Loucy (cell line): ENCODE results near the gene ASTN2.

Experiments
- H2AFZ ChIP-seq: fragments of 200-600 bp; sonication (generic); 2 replicates; pipeline ENCODE4 v1.6.0; 2016; ENCODE audit warnings: antibody characterized with exemption, mild to moderate bottlenecking, low read length, moderate library complexity
- H3F3A ChIP-seq: fragments of 200-600 bp; 2 replicates; pipeline ENCODE4 v1.6.0; 2016; ENCODE audit warnings: antibody characterized with exemption, low read depth, mild to moderate bottlenecking
- H3K27me3 ChIP-seq: fragments of 200-600 bp; sonication (generic); 2 replicates; pipeline ENCODE4 v1.6.1; 2014; ENCODE audit warnings: low read length, mild to moderate bottlenecking; ENCODE audit not compliant: insufficient read depth, poor library complexity, severe bottlenecking
- H3K36me3 ChIP-seq: fragments of 200-600 bp; sonication (generic); 2 replicates; pipeline ENCODE4 v1.6.1; 2016; ENCODE audit warnings: low read length; ENCODE audit not compliant: insufficient read depth
- H3K4me1 ChIP-seq: fragments of 200-600 bp; sonication (generic); 2 replicates; pipeline ENCODE4 v1.5.1; 2014; ENCODE audit warnings: low read length, mild to moderate bottlenecking; ENCODE audit not compliant: insufficient read depth, poor library complexity, severe bottlenecking
- H3K4me2 ChIP-seq: fragments of 200-600 bp; sonication (generic); 2 replicates; pipeline ENCODE4 v1.6.0; 2014; ENCODE audit warnings: antibody characterized with exemption, low read length, low read depth, mild to moderate bottlenecking; ENCODE audit not compliant: poor library complexity, severe bottlenecking
- H3K4me3 ChIP-seq: fragments of 200-600 bp; sonication (generic); 2 replicates; pipeline ENCODE4 v1.5.1; 2014; ENCODE audit warnings: low read length, mild to moderate bottlenecking, mixed read lengths; ENCODE audit not compliant: poor library complexity, severe bottlenecking
- H3K79me2 ChIP-seq: fragments of 200-600 bp; sonication (generic); 2 replicates; pipeline ENCODE4 v1.6.1; 2014; ENCODE audit warnings: low read length; ENCODE audit not compliant: insufficient read depth
- H3K9ac ChIP-seq: fragments of 200-600 bp; sonication (generic); 2 replicates; pipeline ENCODE4 v1.6.0; 2014; ENCODE audit warnings: mild to moderate bottlenecking, low read depth, low read length, moderate library complexity; ENCODE audit not compliant: poor library complexity, severe bottlenecking
- H3K9me2 ChIP-seq: fragments of 200-600 bp; sonication (generic); replicated peaks from 2 replicates; pipeline ENCODE4 v1.6.1; 2016; ENCODE audit warnings: low read depth, low read length, mixed read lengths
- H3K9me3 ChIP-seq: fragments of 200-600 bp; sonication (generic); 2 replicates; pipeline ENCODE4 v1.6.1; 2014; ENCODE audit warnings: mild to moderate bottlenecking, antibody characterized with exemption, low read length, low read depth; ENCODE audit not compliant: insufficient read depth
- H4K20me1 ChIP-seq: fragments of 200-600 bp; sonication (generic); 2 replicates; pipeline ENCODE4 v1.6.0; 2014; ENCODE audit warnings: antibody characterized with exemption, low read length, mild to moderate bottlenecking; ENCODE audit not compliant: insufficient read depth, poor library complexity, severe bottlenecking
- EZH2phosphoT487 ChIP-seq: fragments of 200-600 bp; IDR thresholded peaks from 2 replicates; pipeline ENCODE4 v1.6.1; 2018; ENCODE audit warnings: antibody characterized with exemption, mild to moderate bottlenecking, moderate library complexity, borderline replicate concordance
- TF ChIP-seq, protein P1 (sequence below): fragments of 200-600 bp; sonication (generic); conservative IDR thresholded peaks from 2 replicates; pipeline ENCODE4 v1.5.1; 2014; ENCODE audit warnings: mild to moderate bottlenecking, antibody characterized with exemption, low read length

The ASTN2 gene

GRCh38 chr9:117180896-117181445, 233.9 kb downstream of the ASTN2 start:
- Histone ChIP-seq H3K4me1 (no peaks in the 10 kb centered on the region), H3K36me3 (no peaks in the 10 kb centered on the region), H3K9me3 (0 out of 2 replicates have a peak, but pooled peaks cover 6% of the 10 kb centered on the region), H3K27me3 (no peaks in the 10 kb centered on the region), H3K9me2 (no peaks in the 10 kb centered on the region), H3F3A (no peaks in the 10 kb centered on the region), H3K4me2 (no peak overlapping the region), H3K9ac (no peak overlapping the region), H3K79me2 (no peaks in the 10 kb centered on the region), H4K20me1 (no peaks in the 10 kb centered on the region), H2AFZ (no peak overlapping the region), H3K4me3 (no peak overlapping the region)
- no peak for TF ChIP-seq EZH2phosphoT487
- TF ChIP-seq, protein P1, sequence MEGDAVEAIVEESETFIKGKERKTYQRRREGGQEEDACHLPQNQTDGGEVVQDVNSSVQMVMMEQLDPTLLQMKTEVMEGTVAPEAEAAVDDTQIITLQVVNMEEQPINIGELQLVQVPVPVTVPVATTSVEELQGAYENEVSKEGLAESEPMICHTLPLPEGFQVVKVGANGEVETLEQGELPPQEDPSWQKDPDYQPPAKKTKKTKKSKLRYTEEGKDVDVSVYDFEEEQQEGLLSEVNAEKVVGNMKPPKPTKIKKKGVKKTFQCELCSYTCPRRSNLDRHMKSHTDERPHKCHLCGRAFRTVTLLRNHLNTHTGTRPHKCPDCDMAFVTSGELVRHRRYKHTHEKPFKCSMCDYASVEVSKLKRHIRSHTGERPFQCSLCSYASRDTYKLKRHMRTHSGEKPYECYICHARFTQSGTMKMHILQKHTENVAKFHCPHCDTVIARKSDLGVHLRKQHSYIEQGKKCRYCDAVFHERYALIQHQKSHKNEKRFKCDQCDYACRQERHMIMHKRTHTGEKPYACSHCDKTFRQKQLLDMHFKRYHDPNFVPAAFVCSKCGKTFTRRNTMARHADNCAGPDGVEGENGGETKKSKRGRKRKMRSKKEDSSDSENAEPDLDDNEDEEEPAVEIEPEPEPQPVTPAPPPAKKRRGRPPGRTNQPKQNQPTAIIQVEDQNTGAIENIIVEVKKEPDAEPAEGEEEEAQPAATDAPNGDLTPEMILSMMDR = no peak

DNA sequence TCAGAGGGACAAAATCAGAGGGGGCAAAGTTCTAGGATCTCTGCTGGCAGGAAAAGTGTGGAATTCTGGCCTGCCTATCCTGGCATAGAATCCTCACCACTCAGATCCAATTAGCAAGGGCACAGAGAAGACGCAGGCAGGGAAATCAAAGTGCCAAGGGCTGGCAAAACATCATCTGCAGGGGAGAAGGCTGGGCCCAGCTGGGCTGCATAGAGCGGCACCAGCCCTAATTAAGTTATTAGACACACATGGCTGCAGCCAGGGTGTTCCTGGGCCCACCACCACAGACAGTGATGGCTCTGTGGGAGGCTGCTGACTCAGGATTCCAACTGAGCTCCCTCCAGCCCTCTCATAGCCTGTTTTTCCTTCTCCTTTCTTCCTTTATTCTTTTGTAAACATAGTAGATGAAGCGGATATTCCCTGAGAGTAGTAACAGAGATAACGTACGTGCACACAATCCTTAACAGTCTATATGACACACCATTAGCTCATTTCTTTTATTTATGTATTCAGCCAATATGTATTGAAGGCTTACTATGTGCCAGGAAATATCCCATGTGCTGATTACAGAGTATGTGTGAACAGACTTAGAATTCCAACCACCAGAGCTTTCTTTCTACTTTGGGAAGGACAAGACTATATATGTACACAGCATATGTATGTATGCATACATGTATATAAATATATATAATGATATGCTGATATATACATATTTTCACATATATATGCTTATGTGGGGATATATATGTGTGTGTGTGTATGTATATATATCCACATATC, 236.1 kb downstream of the ASTN2 start:
- no peaks in the 10 kb centered on the region for H3K4me1 ChIP-seq
- no peaks in the 10 kb centered on the region for H3K79me2 ChIP-seq
- H3K9me2 ChIP-seq = no peaks in the 10 kb centered on the region
- H4K20me1 ChIP-seq = no peaks in the 10 kb centered on the region
- no peaks in the 10 kb centered on the region for H3F3A ChIP-seq
- no peak overlapping the region for H3K9ac ChIP-seq
- H3K4me3 ChIP-seq = no peak overlapping the region
- H2AFZ ChIP-seq = no peak overlapping the region
- H3K4me2 ChIP-seq = no peak overlapping the region
- no peaks in the 10 kb centered on the region for H3K27me3 ChIP-seq
- H3K36me3 ChIP-seq = no peaks in the 10 kb centered on the region
- 0 out of 2 replicates have a peak, but pooled peaks cover 6% of the 10 kb centered on the region for H3K9me3 ChIP-seq
- TF ChIP-seq, protein P1 = no peak
- TF ChIP-seq EZH2phosphoT487 = no peak

DNA sequence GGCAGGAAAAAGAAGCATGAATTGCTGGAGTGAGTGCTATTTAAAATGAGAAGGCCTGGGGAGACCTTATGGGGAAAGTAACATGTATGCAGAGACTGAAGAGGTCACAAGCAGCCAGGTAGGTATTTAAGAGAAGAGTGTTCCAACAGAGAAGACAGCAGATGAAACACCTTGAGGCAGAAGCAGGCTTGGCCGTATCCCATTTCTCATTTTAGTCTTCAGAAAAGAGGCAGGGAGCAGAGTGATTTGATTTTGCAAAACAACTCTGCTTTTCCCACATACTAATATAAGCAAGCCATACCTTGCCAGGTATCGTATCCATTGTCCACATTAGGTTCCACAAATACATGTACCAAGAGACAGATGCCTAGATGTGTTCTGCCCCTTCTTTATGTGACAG, 244.3 kb downstream of the ASTN2 start:
- H2AFZ ChIP-seq = no peak overlapping the region
- no peaks in the 10 kb centered on the region for H3K36me3 ChIP-seq
- H3K4me3 ChIP-seq = no peak overlapping the region
- no peaks in the 10 kb centered on the region for H3K9me3 ChIP-seq
- no peaks in the 10 kb centered on the region for H4K20me1 ChIP-seq
- no peaks in the 10 kb centered on the region for H3K27me3 ChIP-seq
- H3K9me2 ChIP-seq = no peaks in the 10 kb centered on the region
- no peaks in the 10 kb centered on the region for H3K4me1 ChIP-seq
- no peaks in the 10 kb centered on the region for H3F3A ChIP-seq
- TF ChIP-seq, protein P1 = no peak
- TF ChIP-seq EZH2phosphoT487 = no peak
- H3K4me2 ChIP-seq = no peak overlapping the region
- no peak overlapping the region for H3K9ac ChIP-seq
- no peaks in the 10 kb centered on the region for H3K79me2 ChIP-seq
